ENCODE results near the gene BORCS8.
A peak's percentile ranks its signal among the peaks of the same experiment; 100 is the strongest.
"Not testable (repeated sequence)": the region's sequence is repeated elsewhere in the genome, so short reads cannot be mapped to it uniquely, and the experiment has no call there.

The BORCS8 gene

GRCh38 chr19:19147344-19147743 lies 44.6 kb downstream of the BORCS8 start:
- no peak for DNase-seq

GRCh38 chr19:19146865-19147264 lies 45.1 kb downstream of the BORCS8 start:
- no peak for DNase-seq

GRCh38 chr19:19145684-19146608 lies 46.0 kb downstream of the BORCS8 start:
- peak; percentile 53 for DNase-seq

GRCh38 chr19:19145281-19145680 lies 46.7 kb downstream of the BORCS8 start:
- no peak for DNase-seq

GRCh38 chr19:19142347-19142746 lies 49.6 kb downstream of the BORCS8 start:
- DNase-seq: no peak

GRCh38 chr19:19140476-19140875 lies 51.5 kb downstream of the BORCS8 start:
- peak; percentile 16 for DNase-seq

- DNase-seq: no peak
These were observed 52.1 kb downstream of the BORCS8 start for GRCh38 chr19:19139876-19140229.

GRCh38 chr19:19138109-19138981 lies 53.6 kb downstream of the BORCS8 start, which contains the start of gene TMEM161A:
TMEM161A (minus strand) TSS chr19:19138478; CDS start chr19:19138428, 50 bp downstream.
- peak; percentile 99 for DNase-seq

- no peak for DNase-seq
These were observed 54.3 kb downstream of the BORCS8 start for GRCh38 chr19:19137556-19138108.

- DNase-seq: not testable (repeated sequence)
These were observed 56.2 kb downstream of the BORCS8 start for GRCh38 chr19:19135713-19136112.

- no peak for DNase-seq
These were observed 57.2 kb downstream of the BORCS8 start for GRCh38 chr19:19134687-19135158.

- no peak for DNase-seq
These were observed 58.0 kb downstream of the BORCS8 start for GRCh38 chr19:19133985-19134384.

- DNase-seq: no peak
These were observed 59.0 kb downstream of the BORCS8 start for GRCh38 chr19:19132912-19133311.

GRCh38 chr19:19131989-19132388 lies 60.0 kb downstream of the BORCS8 start:
- DNase-seq: no peak

Measured in fibroblast of skin of abdomen (primary cell).